Measurements from ENCODE around the gene HCK.
A peak's percentile ranks its signal among the peaks of the same experiment; 100 is the strongest.
"Not testable (repeated sequence)": the region's sequence is repeated elsewhere in the genome, so short reads cannot be mapped to it uniquely, and the experiment has no call there.

The HCK gene

DNA sequence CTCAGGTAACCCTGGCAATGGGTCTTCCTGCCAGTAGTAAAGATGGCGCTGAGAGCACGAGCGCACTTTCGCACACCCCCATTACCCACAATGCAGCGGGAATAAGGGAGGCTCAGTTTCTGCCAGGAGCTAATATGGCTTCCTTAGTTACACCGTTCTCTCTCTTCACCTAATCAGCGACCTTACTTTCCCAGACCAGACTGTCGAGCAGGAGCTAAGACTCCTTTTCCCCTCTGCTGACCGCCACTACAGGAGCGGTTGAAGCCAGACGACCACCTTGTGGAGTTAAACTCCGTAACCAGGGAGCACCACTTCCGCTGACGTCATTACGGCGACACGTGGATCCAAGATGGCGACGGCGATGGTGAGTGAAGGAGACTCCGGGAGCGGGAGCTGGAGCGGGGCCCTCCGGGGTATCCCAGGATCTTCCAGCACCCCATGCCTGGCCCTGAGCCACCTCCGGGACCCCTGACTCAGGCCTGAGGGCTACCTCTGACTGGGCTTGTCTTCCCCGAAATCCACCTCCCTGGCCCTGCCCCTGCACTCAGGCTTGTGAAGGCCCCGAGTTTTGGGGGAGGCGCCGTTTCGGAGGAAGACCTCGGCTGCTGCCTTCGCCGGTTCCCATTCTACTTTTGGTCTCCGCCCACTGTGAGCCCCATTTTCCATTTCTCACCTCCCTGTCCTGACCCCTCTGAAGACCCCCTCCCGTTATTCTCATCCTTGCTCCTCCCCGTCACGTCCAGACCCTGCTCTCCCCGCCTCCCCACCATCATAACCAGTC lies 57.5 kb downstream of the HCK start, which contains the start of gene TM9SF4:
Gene TM9SF4 (plus strand): TSS at position 323 of the 781 bp plus-strand sequence. CDS start 27 bp downstream, at position 350.
- peak; percentile 90 to 93 for DNase-seq

DNA sequence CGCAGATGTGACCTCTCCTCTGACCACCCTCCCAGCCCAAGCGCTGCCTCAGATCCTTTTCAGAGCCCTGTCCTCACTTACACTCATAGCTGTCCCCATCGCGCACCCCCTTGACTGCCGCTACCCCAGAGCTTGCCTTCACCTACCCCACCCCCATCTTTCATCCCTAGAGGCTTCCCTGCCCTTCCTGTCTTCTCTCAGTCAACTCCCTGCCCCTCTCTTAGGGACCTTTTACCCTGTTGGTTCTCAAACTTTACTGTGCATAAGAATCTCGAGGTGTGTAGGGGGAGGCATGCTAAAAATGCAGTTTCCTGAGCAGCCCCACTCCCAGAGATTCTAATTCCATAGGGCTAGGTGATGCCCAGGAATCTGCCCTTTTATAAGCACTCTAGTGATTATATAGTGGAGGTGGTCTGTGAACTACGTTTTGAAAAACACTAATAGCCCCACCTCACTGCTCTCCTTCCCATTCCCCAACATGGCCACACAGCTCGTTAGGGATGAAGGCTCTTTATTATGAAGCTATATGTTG lies 58.2 kb downstream of the HCK start:
- DNase-seq, result no peak

DNA sequence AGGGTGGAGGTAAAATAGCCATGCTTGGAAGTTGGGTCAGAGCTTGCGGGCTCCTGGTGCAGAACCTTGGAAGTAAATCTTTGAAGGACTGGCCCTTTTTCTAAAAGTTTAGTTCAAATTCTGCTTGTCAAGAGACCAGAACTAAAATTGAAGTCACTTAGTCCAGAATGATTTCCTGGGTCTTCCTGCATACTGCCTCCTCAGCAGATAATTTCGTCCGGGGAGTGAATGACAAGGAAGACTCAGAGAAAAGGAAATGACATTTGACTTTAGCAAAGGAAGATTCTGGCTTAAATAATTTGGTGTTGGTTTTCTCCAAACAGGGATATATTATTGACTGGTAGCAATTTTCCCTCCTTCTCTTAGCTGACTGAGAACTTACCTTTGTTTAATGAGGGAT lies 58.7 kb downstream of the HCK start:
- DNase-seq, result no peak

DNA sequence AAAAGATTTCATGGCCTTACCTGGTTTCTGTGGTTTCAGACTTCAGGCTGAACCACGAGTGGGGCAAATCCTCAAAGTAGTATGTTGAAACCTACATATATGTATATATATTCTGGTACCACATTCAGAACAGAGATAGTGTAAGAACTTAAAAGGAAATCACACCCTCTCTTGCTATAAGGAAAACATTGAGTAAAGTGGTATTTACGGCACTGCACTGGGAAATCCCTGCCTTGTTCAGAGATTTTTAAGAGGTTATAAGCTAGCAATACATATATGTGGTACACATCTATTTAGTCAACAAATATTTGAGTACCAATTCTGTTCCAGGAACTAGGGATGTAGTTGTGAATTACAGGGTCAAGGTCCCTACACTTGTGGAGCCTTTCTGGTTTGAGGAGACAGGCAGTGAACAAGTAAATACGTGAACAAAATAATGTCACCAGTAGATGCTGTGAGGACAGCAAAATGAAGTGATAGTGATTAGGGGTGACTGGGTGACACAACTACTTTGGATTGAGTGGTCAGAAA lies 59.2 kb downstream of the HCK start:
- DNase-seq, result no peak

DNA sequence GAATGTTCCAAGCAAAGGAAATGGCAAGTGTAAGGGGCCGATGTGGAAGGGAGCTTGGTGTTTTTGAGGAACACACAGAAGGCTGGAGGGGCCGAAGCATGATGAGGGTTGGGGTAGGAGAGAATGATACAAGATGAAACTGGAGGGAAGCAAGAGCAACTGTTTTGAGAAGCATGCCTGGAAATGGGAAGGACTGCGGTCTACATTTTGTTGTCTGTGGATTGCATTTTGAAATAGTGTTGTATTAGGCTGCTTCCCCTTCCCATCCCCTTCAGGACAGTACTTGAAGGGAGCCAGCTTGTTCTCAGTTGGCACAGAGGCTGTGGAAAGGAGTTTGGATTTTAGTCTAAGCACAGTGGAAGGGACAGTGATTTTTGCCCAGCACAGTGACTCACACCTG lies 59.7 kb downstream of the HCK start:
- no peak for DNase-seq

DNA sequence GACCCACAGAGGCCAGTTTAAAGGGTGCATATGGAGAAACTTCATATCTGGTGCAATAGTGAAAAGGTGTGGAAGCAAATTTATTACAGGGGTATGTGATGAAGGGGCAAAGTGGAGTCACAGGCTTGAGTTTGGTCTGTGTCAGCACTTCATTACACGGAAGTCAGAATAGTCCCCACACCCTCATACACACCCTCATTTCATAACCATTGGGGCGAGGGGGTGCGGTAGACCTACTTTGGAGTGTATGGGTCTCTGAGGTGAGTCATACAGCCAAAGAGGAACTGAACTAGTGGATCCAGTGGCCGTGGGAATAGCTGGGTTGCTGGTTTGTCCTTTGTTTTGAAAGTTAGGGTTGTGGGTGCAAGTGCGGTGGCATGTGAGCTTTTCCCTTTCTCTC lies 60.8 kb downstream of the HCK start:
- DNase-seq, result no peak

DNA sequence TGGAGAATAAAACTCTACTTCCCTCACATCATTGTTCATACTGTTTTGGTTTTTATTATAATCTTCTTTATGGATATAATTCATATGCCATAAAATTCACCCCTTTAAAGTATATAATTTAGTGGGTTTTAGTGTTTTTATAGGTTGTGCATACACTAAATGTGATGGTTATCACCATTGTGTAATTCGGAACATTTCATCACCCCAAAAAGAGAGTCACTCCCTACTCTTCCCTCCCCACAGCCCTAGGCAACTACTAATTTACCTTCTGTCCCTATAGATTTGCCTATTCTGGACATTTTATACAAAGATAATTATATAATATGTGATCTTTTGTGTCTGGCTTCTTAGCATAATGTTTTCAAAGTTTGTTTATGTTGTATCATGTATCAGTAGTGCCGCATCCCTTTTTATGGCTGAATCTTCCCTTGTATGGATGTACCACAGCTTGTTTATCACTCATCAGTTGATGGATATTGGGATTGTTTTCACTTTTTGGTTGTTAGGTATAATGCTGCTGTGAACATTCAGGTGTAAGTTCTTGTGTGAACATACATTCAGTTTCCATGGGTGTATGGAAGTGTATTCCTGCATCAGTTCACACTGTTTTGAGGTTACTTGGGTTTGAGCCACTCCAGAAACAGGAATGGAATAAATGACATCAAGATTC lies 61.7 kb downstream of the HCK start:
- DNase-seq, result no peak

DNA sequence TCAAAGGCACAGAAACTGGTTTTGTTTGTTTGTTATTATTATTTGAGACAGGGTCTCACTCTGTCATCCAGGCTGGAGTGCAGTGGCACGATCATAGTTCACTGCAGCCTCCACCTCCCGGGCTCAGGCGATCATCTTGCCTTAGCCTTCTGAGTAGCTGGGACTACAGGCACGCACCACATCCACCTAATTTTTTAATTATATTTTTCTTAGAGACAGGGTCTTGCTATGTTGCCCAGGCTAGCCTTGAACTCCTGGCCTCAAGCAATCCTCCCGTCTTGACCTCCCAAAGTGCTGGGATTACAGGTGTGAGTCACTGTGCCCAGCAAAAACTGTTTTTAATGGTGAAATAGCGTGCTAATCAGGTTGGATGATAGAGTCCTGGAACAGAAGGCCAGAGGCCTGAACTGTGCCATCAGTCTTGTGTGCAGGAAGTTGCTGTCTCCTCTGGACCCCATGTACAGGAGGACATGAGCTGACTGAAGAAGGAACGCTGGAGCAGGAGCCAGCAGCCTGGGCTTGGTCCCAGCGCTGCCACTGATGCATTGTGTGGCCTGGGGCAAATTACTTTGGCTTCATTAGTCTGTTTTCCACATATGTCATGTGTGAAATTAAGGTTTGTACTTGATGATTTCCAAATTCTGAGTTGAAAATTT lies 62.4 kb downstream of the HCK start:
- DNase-seq, result no peak

DNA sequence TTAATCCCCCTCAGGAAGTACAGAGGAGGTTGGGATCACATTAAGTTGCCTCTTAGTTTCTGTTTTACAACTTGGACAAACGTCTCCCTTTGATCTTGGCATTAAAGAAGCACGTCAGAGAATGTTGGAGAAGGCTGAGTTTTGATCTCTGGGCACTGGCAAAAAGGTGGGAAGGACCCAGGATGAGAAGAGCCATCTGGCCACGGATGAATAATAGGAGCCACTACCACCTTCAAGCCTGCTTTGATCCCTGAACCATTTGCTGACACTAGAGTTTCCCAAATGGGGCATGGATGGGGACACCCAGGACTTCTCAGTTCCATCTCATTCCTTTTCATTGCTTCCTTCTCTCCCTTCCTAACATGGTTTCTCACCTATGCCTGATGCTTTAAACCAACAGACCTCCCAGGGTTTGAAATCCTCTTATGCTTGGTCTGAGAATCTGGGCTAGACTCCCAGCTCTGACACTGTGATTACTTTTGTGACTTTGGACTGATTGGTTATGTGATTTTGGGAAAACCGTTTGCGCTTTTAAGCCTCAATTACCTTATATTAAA lies 63.2 kb downstream of the HCK start:
- no peak for DNase-seq

DNA sequence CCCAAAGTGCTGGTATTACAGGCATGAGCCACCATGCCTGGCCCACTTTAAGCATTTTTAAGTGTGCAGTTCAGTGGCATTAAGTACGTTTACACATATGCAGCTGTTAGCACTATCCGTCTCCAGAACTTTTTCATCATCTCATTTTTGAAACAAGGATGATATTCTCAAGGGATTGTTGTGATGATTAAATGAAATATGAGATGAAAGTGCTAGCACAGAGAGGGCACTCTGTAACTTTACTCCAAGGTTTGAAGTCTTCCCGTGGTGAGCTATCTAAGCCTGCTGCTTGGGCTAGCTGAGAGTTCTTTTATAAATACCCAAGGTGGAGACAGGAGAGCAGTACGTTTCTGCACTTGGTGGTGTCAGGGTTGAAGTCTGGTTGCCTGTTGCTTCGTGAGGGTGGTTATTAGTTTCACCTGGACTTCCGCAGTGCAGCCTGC lies 64.1 kb downstream of the HCK start:
- no peak for DNase-seq

DNA sequence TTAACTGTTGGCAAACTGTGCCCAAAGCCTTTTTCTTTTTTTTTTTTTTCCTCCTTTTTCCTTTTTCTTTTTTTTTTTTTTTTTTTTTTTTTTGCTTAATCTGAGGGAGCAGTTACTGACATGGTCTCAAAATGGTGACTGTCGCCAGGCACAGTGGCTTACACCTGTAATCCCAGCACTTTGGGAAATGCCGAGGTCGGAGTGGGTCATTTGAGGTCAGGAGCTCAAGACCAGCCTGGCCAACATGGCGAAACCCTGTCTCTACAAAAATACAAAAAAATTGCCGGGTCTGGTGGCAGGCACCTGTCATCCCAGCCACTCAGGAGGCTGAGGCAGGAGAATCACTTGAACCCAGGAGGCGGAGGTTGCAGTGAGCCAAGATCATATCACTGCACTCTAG lies 64.8 kb downstream of the HCK start:
- DNase-seq, result not testable (repeated sequence)

DNA sequence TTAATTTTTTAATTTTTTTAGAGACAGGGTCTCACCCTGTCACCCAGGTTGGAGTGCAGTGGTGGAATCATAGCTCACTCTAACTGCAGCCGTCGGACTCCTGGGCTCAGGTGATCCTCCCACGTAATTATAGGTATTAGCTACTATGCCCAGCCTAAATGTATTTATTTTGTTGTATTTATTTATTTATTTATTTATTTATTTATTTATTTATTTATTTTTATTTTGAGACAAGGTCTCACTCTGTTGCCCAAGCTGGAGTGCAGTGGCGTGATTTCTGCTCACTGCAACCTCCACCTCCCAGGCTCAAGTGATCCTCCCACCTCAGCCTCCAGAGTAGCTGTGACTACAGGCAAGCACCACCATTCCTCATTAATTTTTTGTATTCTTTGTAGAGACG lies 66.4 kb downstream of the HCK start:
- DNase-seq, result not testable (repeated sequence)

DNA sequence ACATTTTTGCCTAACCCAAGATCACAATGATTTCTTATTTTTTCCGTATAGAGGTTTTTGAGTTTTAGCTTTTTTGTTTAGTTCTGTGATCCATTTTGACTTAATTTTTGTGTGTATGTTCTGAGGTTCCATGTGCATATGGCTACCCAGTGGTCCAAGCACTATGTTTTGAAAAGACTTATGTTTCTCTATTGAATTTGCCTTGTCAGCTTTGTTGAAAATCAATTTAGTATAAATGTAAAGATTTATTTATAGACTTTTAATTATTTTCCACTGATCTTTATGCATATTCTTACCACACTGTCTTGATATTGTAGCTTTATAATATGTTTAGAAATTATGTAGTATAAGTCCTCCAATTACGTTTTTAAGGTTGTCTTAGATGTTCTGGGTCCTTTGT lies 67.7 kb downstream of the HCK start:
- DNase-seq, result no peak

DNA sequence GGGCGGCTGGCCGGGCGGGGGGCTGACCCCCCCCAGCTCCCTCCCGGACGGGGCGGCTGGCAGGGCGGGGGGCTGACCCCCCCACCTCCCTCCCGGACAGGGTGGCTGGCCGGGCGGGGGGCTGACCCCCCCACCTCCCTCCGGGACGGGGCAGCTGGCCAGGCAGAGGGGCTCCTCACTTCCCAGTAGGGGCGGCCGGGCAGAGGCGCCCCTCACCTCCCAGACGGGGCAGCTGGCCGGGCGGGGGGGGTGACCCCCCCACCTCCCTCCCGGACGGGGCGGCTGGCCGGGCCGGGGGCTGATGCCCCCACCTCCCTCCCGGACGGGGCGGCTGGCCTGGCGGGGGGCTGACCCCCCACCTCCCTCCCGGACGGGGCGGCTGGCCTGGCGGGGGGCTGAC lies 69.9 kb downstream of the HCK start:
- DNase-seq, result not testable (repeated sequence)

DNA sequence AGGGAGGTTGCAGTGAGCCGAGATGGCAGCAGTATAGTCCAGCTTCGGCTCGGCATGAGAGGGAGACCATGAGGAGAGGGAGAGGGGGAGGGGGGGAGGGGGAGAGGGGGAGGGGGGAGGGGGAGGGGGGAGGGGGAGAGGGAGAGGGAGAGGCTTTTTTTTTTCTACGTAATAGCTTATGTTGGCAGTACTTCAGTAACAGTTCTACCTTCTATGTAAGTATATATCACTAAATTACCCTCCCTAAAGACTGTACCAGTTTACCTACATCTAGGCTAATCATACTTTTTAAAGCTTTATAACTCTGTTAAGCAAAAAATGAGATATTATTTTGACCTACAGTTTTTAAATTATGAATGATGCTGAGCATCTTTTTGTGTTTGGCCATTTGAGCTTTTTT lies 71.0 kb downstream of the HCK start:
- no peak for DNase-seq

DNA sequence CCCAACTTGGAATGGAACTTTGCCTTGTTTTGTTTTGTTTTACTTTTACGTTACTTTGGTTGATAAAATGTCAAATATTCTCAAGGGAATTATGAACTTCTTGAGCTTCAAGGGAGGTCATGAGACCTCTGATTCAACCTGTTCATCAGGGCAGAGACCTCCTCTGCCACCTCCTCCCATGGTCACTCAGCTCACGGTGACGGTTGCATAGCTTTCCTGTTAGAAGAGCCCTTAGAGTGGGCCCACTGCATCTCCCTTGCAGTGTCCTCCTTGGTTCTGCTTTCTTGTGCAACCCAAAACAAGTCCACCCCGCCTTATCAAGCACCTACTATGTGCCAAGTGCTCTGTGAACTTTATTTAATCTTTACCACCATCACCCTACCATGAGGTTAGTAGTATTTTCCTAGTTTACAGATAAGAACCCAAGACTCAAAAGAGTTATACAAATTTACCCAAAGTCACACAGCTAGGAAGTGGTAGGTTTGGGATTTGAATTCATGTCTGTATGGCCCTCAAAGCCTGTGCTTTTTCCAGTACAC lies 72.9 kb downstream of the HCK start:
- no peak for DNase-seq

DNA sequence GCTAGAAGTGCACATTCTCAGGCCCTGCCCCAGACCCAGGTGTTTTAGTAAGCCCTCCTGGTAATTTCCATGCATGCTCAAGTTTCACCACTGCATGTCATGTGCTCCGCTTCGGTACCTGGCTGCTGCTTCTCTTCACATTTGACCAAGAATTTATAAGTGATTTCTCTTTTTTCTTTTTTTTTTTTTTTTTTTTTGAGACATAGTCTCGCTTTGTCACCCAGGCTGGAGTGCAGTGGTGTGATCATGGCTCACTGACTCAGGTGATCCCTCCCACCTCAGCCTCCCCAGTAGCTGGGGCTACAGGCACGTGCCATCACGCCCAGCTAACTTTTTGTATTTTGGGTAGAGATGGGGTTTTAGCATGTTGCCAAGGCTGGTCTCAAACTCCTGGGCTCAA lies 73.5 kb downstream of the HCK start:
- DNase-seq, result no peak

DNA sequence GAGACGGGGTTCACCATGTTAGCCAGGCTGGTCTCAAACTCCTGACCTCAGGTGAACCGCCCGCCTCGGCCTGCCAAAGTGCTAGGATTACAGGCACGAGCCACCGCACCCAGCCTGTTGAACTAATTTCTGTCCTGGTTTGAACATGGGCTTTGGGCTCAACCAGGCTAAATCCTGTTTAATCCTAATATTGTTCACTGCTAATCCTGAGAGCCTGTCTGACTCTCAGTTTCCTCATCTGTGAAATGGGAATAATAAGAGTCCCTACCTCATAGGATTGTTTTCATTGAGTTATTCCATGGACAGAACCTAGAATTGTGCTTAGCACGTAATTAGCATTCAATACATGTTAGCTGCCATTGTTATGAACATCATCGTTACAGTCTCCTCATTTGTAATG lies 74.9 kb downstream of the HCK start:
- DNase-seq, result no peak

DNA sequence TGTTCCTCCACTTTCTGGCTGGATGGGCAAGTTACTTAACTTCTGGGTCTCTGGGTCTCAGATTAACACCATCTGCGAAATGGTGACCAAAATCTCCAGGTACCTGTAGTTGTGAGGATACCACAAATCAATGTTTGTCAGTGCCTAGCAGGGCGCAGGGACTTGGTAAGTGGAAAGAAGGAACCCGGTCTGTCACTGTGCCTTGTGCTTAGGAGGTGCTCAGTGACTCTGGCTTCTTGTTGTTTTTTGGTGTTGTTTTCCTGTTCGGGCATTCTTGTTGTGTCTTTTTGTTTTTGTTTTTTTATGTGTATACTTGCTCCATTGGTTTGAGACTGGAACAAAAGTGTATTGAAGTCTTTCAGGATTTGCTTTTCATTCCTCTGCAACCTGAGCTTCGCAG lies 75.3 kb downstream of the HCK start:
- DNase-seq, result no peak

DNA sequence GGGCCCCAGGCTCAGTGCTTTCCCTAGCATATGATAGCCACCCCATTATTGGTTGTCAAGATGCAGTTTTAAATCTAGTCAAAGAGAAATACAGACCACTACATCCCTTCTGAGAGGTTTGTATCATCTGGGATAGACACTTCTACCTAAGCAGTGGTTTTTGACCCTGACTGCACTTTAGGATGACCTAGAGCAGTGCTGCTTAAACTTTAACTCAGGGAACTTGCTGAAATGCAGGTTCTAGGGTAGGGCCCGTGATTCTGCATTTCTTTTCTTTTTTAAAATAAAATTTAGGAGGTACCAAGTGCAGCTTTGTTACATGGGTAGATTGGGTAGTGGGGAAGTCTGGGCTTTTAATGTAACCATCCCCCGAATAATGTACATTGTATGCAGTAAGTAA lies 76.1 kb downstream of the HCK start:
- no peak for DNase-seq

DNA sequence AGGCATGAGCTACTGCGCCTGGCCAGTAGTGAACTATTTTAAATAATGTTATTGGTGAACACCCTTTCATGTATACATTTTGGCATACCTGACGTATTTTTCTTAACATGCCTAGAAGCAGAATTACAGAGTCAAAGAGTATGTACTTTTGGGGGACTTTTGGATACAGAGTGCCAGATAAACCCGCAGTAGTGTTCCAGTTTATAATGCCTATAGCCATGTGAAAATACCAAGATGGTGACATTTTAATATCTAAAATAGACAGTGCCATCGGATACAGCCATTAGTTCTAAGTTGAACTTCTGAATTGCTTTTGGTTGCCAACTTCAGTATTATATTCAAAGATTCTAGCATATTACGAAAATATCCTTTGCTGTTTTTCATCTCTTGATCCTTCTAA lies 77.8 kb downstream of the HCK start:
- DNase-seq, result no peak

DNA sequence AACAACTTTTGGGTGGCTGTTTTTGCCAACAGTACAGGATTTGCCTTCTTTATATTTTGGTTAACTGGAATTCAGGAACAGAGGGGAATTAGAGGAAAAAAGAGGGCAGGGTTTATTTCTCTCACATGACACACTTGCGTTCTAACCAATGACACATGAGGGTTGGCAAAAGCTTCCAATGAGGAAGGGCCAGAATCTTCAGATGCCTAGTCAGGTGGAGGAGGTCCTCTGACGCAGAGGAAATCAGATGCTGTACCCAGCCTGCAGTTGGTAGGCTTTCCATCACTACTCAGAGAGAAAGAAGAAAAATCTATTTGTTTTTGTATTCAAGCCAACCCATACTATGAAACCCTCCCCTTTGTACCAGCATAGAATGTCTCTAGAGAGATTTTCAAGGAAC lies 78.3 kb downstream of the HCK start:
- no peak for DNase-seq

DNA sequence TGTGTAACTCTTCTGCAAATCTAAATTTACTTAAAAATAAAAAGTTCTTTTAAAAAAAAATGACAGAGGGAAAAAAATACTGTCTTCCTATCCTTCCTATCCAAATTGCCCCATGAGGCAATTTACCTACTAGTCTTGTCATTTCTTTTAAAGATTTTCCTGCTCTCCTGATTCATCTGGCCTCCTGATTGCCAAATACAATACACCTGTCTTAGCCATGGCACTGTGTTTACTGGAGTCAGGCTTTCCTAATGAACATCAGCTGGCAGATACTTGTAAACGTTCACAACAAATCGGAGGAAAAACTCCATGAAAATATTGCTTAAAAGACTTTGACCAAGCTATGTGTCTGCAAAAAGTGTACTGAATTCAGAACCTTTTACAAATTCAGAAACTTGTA lies 78.9 kb downstream of the HCK start:
- DNase-seq, result no peak

Measured in activated CD4-positive, alpha-beta T cell treated with anti-CD3 and anti-CD28 coated beads for 4 hours (primary cell).